Endodermal cell (in vitro differentiated cells): ENCODE results near the gene EFNB2. TPM values are rescaled to one million over a fixed set of nuclear protein-coding genes. Genes with fewer than 3 reads are reported as not detected.

Experiments
- DNase-seq: peaks from one replicate; pipeline ENCODE4 v3.0.0-alpha.2; 2017
- H3K27ac ChIP-seq: 2 replicates; pipeline ENCODE4 v1.5.1; 2013; ENCODE audit warnings: mild to moderate bottlenecking, low read depth, low read length, moderate library complexity
- H3K27me3 ChIP-seq: 2 replicates; pipeline ENCODE4 v1.6.1; 2013; ENCODE audit warnings: mild to moderate bottlenecking, low read length, moderate library complexity; ENCODE audit not compliant: insufficient read depth, control insufficient read depth, poor library complexity, severe bottlenecking
- H3K36me3 ChIP-seq: 2 replicates; pipeline ENCODE4 v1.7.0; 2013; ENCODE audit warnings: mild to moderate bottlenecking, low read length, moderate library complexity; ENCODE audit not compliant: control insufficient read depth, insufficient read depth
- H3K4me1 ChIP-seq: one replicate; pipeline ENCODE4 v1.7.0; 2013; ENCODE audit warnings: low read length; ENCODE audit not compliant: control insufficient read depth, insufficient read depth
- H3K4me3 ChIP-seq: 2 replicates; pipeline ENCODE4 v1.5.1; 2013; ENCODE audit warnings: mild to moderate bottlenecking, low read length, moderate library complexity
- H3K9ac ChIP-seq: 2 replicates; pipeline ENCODE4 v1.6.1; 2013; ENCODE audit warnings: mild to moderate bottlenecking, low read length, moderate library complexity; ENCODE audit not compliant: poor library complexity, severe bottlenecking; ENCODE audit errors: extremely low read depth
- H3K9me3 ChIP-seq: 2 replicates; pipeline ENCODE4 v1.6.1; 2013; ENCODE audit warnings: mild to moderate bottlenecking, low read length, moderate library complexity; ENCODE audit not compliant: control insufficient read depth
- H3K27ac Mint-ChIP-seq: 2 replicates; pipeline ENCODE4 v1.8.0; 2020; ENCODE audit warnings: mixed read lengths
- H3K27me3 Mint-ChIP-seq: 2 replicates; pipeline ENCODE4 v1.8.0; 2021; ENCODE audit warnings: mild to moderate bottlenecking, mixed read lengths; ENCODE audit not compliant: insufficient read depth
- H3K36me3 Mint-ChIP-seq: 2 replicates; pipeline ENCODE4 v1.8.0; 2020; ENCODE audit warnings: low read depth, mixed read lengths
- H3K4me1 Mint-ChIP-seq: 2 replicates; pipeline ENCODE4 v1.8.0; 2020; ENCODE audit warnings: mixed read lengths
- H3K4me3 Mint-ChIP-seq: 2 replicates; pipeline ENCODE4 v1.8.0; 2020; ENCODE audit warnings: mild to moderate bottlenecking, moderate library complexity, mixed read lengths
- H3K9me3 Mint-ChIP-seq: 2 replicates; pipeline ENCODE4 v1.8.0; 2020; ENCODE audit warnings: mild to moderate bottlenecking, mixed read lengths
- CTCF ChIP-seq: fragments of 200-600 bp; sonication (generic); conservative IDR thresholded peaks from 2 replicates; pipeline ENCODE4 v1.5.0; 2021; ENCODE audit warnings: antibody characterized with exemption, mild to moderate bottlenecking
- WGBS, 2 experiments: methylation state at CpG; one replicate each; pipeline versions ENCODE4 v1.1.5 to v1.1.7; 2013; ENCODE audit warnings: missing lambda C conversion rate in 2 of 2, mixed read lengths in 1 of 2; ENCODE audit not compliant: insufficient coverage in 1 of 2, insufficient read length in 1 of 2; 5-methylcytosine and 5-hydroxymethylcytosine counted together
- total RNA-seq, 2 donors: library from RNA; stranded (reverse); fragmentation: NEBNext Ultra II Directional in 1 of 2; extraction: Animal tissue kit (Norgen Biotek cat#: 25700) in 1 of 2; gene quantifications; 2 replicates in 1 of 2; 3 replicates in 1 of 2; pipeline ENCODE4 v1.2.1, GENCODE V29; 2021

Gene EFNB2
- total RNA-seq, 2 donors from 2014 or later: 0.84 to 3.1 TPM

- no peak for TF ChIP-seq CTCF
- Mint-ChIP-seq H3K27ac (no peak overlapping the region), H3K27me3 (peaks cover 4% of the 10 kb centered on the region), H3K9me3 (no peaks in the 10 kb centered on the region), H3K4me1 (peaks cover 51% of the 10 kb centered on the region), H3K4me3 (no peak overlapping the region), H3K36me3 (peaks cover 7% of the 10 kb centered on the region)
- Histone ChIP-seq H3K36me3 (peaks cover 15% of the 10 kb centered on the region), H3K4me3 (no peak overlapping the region), H3K27me3 (no peaks in the 10 kb centered on the region), H3K4me1 (no peaks in the 10 kb centered on the region), H3K9me3 (no peaks in the 10 kb centered on the region), H3K27ac (no peak overlapping the region), H3K9ac (no peak overlapping the region)
- WGBS, 2 experiments: 95 to 96% methylated on average over 12 to 17 of the region's 17 CpGs
- DNase-seq: no peak
These were observed 41.8 kb downstream of the EFNB2 start for GRCh38 chr13:106493533-106494220.

GRCh38 chr13:106492588-106493475, 42.6 kb downstream of the EFNB2 start:
- Mint-ChIP-seq H3K9me3 (no peaks in the 10 kb centered on the region), H3K27me3 (peaks cover 4% of the 10 kb centered on the region), H3K4me1 (peaks cover 51% of the 10 kb centered on the region), H3K27ac (no peak overlapping the region), H3K4me3 (no peak overlapping the region), H3K36me3 (peaks cover 7% of the 10 kb centered on the region)
- H3K27me3 ChIP-seq: no peaks in the 10 kb centered on the region
- peaks cover 6% of the 10 kb centered on the region for H3K4me1 ChIP-seq
- no peak overlapping the region for H3K27ac ChIP-seq
- H3K9me3 ChIP-seq: no peaks in the 10 kb centered on the region
- no peak for TF ChIP-seq CTCF
- H3K9ac ChIP-seq: no peak overlapping the region
- no peak for DNase-seq
- peaks cover 15% of the 10 kb centered on the region for H3K36me3 ChIP-seq
- no peak overlapping the region for H3K4me3 ChIP-seq
- WGBS, 2 experiments: 95 to 96% methylated on average over 51 to 54 of the region's 54 CpGs

DNA sequence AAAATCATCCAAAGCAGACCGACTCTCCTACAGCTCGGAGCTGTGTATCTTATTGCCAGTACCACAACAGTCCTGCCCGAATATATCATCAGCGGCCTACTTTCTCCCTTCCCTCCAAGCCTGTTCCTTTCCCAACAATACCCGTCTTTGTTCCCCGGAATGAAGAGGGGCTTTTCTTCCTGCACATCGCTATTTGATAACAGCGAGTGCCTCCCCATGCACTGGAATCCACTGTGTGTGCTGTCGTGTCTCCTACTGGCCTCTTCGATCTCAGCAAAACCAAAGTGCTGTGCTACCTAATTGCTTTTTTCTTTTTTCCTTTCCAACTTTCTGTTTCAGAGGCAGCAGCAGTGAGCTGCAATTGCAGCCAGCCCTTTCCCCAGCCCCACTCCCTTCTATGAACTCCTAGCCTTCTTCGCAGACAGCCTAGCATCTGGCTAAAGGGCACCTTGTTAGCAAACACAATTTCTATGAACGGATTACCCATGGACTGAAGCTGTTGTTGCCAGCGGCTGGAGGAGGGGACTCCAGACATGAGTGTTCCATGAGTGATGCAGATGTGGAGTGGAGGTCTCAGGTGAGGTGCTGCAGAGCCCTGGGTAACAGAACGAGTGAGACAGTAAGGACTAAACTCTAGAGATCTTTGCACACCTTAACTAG, 43.4 kb downstream of the EFNB2 start:
- no peak for TF ChIP-seq CTCF
- no peaks in the 10 kb centered on the region for H3K9me3 Mint-ChIP-seq
- H3K36me3 ChIP-seq: peaks cover 15% of the 10 kb centered on the region
- H3K4me1 Mint-ChIP-seq: peaks cover 49% of the 10 kb centered on the region
- peak overlapping the region; percentile 14 for H3K27ac ChIP-seq
- 93 to 97% methylated on average over 12 to 14 of the region's 14 CpGs for WGBS, 2 experiments
- no peak overlapping the region for H3K27ac Mint-ChIP-seq
- peaks cover 7% of the 10 kb centered on the region for H3K36me3 Mint-ChIP-seq
- no peak overlapping the region for H3K9ac ChIP-seq
- no peak overlapping the region for H3K4me3 Mint-ChIP-seq
- peaks cover 6% of the 10 kb centered on the region for H3K4me1 ChIP-seq
- no peak for DNase-seq
- H3K4me3 ChIP-seq: no peak overlapping the region
- peaks cover 4% of the 10 kb centered on the region for H3K27me3 Mint-ChIP-seq
- H3K27me3 ChIP-seq: no peaks in the 10 kb centered on the region
- H3K9me3 ChIP-seq: no peaks in the 10 kb centered on the region
